ENCODE results near the gene FGD4. TPM values are rescaled to one million over a fixed set of nuclear protein-coding genes. Genes with fewer than 3 reads are reported as not detected.

Gene FGD4
- total RNA-seq, 3 donors from 2014 or later: 50.5 to 57.8 (median 56.3) TPM

DNA sequence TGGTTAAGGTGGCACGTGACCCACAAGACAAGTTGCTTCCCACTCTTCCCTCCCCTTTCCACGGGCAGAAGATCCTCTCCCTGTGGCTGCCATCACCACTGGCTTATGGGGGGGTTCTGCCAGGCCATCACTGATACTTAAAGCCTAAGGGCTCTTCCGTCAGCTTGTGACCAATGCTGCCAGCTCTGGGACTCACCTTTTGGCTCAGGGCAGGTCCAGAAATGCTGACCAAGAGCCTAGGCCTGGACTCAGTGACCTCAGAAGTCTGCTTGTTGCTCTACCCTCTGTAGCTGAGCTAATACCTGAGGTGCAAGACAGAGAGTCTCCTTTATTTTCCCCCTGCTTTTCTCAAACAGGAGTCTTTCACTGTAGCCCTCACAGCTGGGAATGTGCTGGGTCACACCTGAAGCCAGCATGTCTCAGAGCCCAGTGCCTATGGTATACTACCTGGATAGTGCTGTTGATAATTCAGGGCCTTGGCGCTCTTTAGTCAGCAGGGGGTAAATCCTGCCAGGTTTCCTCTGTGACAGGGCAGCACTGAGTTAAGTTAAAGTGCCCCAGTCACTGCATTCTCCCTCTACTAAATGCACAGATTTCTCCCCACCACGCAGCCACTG is 19.7 kb downstream of the FGD4 start:
- H3K4me3 ChIP-seq: no peak overlapping the region
- DNase-seq (ENCODE audit: low spot score in 2 of 2): no peak
- H3K36me3 ChIP-seq: no peaks in the 10 kb centered on the region
- H3K9me3 ChIP-seq: no peaks in the 10 kb centered on the region
- TF ChIP-seq POLR2AphosphoS5 (IDR thresholded peaks at IDR 0.05): no peak
- no peak for TF ChIP-seq POLR2A (IDR thresholded peaks at IDR 0.05)
- TF ChIP-seq, protein P1, sequence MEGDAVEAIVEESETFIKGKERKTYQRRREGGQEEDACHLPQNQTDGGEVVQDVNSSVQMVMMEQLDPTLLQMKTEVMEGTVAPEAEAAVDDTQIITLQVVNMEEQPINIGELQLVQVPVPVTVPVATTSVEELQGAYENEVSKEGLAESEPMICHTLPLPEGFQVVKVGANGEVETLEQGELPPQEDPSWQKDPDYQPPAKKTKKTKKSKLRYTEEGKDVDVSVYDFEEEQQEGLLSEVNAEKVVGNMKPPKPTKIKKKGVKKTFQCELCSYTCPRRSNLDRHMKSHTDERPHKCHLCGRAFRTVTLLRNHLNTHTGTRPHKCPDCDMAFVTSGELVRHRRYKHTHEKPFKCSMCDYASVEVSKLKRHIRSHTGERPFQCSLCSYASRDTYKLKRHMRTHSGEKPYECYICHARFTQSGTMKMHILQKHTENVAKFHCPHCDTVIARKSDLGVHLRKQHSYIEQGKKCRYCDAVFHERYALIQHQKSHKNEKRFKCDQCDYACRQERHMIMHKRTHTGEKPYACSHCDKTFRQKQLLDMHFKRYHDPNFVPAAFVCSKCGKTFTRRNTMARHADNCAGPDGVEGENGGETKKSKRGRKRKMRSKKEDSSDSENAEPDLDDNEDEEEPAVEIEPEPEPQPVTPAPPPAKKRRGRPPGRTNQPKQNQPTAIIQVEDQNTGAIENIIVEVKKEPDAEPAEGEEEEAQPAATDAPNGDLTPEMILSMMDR (IDR thresholded peaks at IDR 0.05): no peak
- no peak overlapping the region for H3K27ac ChIP-seq
- intact Hi-C loops (cut with DNase I; ENCODE audit: low total_unique reads): no loop called here
- no peaks in the 10 kb centered on the region for H3K27me3 ChIP-seq
- no peaks in the 10 kb centered on the region for H3K4me1 ChIP-seq

DNA sequence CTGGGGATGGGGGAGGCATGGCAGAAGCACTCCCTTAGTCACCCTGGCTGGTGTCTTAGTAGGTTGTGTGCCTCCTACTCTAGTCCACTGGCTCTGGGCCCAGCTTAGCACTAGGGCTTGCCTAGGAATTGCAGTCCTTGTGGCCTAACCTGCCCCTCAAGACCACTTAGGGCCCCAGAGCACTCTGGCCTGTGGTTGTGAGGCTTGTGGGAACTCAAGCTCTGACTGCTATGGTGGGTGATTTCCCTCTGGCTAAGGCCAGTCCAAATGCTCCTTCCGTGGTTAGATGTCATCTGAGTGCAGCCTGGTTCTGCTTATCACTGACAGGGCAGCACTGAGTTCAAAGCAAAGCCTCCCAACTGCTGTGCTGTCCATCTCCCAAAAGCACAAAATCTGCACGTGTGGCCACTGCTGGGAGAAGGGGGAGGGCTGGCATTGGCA is 20.2 kb downstream of the FGD4 start:
- no peak for DNase-seq (ENCODE audit: low spot score in 2 of 2)

DNA sequence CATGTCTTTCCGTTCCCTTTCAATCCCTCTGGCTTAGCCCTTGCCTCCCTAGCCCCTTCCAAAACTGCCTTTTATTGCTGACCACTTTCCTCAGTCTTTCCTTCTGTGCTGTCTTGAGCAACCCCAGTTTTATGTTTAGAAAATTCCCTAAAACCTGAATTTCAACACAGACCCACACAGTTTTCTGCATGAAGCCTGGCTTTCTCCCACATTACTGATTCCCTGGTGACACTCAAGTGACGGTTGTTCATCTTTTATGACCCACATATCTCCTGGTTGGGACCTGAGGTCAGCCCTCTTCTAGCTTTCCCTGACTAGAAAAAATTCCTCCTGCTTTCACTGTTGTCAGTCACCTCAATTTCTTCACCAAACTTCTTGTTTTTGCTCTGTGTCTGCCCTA is 21.0 kb downstream of the FGD4 start:
- H3K4me3 ChIP-seq: no peak overlapping the region
- H3K36me3 ChIP-seq: no peaks in the 10 kb centered on the region
- H3K27ac ChIP-seq: no peak overlapping the region
- no peaks in the 10 kb centered on the region for H3K4me1 ChIP-seq
- intact Hi-C loops (cut with DNase I; ENCODE audit: low total_unique reads): no loop called here
- no peak for DNase-seq (ENCODE audit: low spot score in 2 of 2)
- H3K9me3 ChIP-seq: no peaks in the 10 kb centered on the region
- no peaks in the 10 kb centered on the region for H3K27me3 ChIP-seq
- TF ChIP-seq, protein P1 (IDR thresholded peaks at IDR 0.05): no peak

More for the DNA sequence above, 20.2 kb downstream of the FGD4 start:
- H3K9me3 ChIP-seq: no peaks in the 10 kb centered on the region
- H3K27ac ChIP-seq: no peak overlapping the region
- H3K27me3 ChIP-seq: no peaks in the 10 kb centered on the region
- intact Hi-C loops (cut with DNase I; ENCODE audit: low total_unique reads): no loop called here
- TF ChIP-seq, protein P1 (IDR thresholded peaks at IDR 0.05): no peak
- TF ChIP-seq POLR2AphosphoS5 (IDR thresholded peaks at IDR 0.05) (no peak), POLR2A (IDR thresholded peaks at IDR 0.05) (no peak)
- H3K4me1 ChIP-seq: no peaks in the 10 kb centered on the region
- no peaks in the 10 kb centered on the region for H3K36me3 ChIP-seq
- no peak overlapping the region for H3K4me3 ChIP-seq

DNA sequence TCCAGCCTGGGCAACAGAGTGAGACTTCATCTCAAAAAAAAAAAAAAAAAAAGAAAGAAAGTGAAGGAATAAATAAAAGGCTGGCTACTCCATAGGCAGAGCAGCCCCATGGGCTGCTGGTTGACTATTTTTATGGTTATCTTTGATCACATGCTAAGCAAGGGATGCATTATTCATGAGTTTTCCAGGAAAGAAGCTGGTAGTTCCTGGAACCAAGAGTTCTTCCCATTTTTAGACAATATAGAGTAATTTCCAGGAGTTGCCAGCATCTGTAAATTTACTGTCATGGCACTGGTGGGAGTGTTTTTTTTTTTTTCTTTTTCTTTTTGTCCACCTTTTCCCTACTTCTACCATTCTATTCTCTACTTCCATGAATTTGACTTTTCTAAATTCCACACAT is 24.2 kb downstream of the FGD4 start:
- Histone ChIP-seq H3K27ac (no peak overlapping the region), H3K36me3 (no peaks in the 10 kb centered on the region), H3K9me3 (peaks cover 0 to 22% of the 10 kb centered on the region in 2 donors), H3K4me3 (no peak overlapping the region), H3K27me3 (no peaks in the 10 kb centered on the region), H3K4me1 (no peaks in the 10 kb centered on the region)
- intact Hi-C loops (cut with DNase I; ENCODE audit: low total_unique reads): no loop called here
- no peak for TF ChIP-seq POLR2AphosphoS5 (IDR thresholded peaks at IDR 0.05)
- TF ChIP-seq, protein P1 (IDR thresholded peaks at IDR 0.05): no peak
- TF ChIP-seq POLR2A (IDR thresholded peaks at IDR 0.05): no peak
- DNase-seq (ENCODE audit: low spot score in 2 of 2): no peak

DNA sequence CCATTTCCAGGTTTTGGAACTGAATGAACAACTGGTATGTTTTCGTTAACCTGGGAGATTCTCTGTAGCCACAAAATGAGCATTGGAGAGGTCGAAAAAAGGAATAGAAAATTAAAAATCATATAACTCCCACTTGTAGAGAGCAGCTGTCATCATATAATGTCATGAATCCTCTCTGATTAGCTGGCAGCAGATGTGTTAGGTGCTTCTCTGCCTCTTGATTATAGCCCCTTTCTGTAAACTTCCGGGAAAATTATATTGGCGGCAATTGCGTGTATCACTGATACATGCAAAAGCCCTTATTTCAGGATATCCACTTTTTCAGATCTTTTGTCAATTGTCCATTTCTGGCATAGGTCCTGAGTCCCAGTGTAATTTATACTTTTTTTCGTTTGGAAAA is 31.7 kb downstream of the FGD4 start:
- H3K4me1 ChIP-seq: no peaks in the 10 kb centered on the region
- DNase-seq (ENCODE audit: low spot score in 2 of 2): no peak
- H3K4me3 ChIP-seq: no peak overlapping the region
- intact Hi-C loops (cut with DNase I; ENCODE audit: low total_unique reads): no loop called here
- H3K27me3 ChIP-seq: no peaks in the 10 kb centered on the region
- no peaks in the 10 kb centered on the region for H3K36me3 ChIP-seq
- peaks cover 4 to 29% of the 10 kb centered on the region in 2 donors for H3K9me3 ChIP-seq
- H3K27ac ChIP-seq: no peak overlapping the region
- TF ChIP-seq, protein P1 (IDR thresholded peaks at IDR 0.05): no peak
- TF ChIP-seq POLR2A (IDR thresholded peaks at IDR 0.05) (no peak), POLR2AphosphoS5 (IDR thresholded peaks at IDR 0.05) (no peak)
